ENCODE results near the gene CCDC12. TPM values are rescaled to one million over a fixed set of nuclear protein-coding genes. Genes with fewer than 3 reads are reported as not detected.
A peak's percentile ranks its signal among the peaks of the same experiment; 100 is the strongest.

The CCDC12 gene
- total and polyA plus RNA-seq, 2 of the 13 experiments (the other 11 are each of a cell fraction or from before 2014, with no cell fraction given): 30.1 to 49.5 TPM

GRCh38 chr3:46978985-46979944 is 2.7 kb upstream of the CCDC12 start, which contains the start of gene NBEAL2 (continued):
- TF ChIP-seq SRY (CRISPR knock-in tag; IDR thresholded peaks at IDR 0.05): 0 out of 2 replicates have a peak, but pooled peaks have one; percentile 43

GRCh38 chr3:46978381-46978780 is 1.8 kb upstream of the CCDC12 start:
- FAIRE-seq: no peak
- Histone ChIP-seq H3K79me2 (ENCODE audit: insufficient read depth, low read length) (peaks cover 35% of the 10 kb centered on the region), H3K4me2 (ENCODE audit: low read depth, low read length) (peak overlapping the region; percentile 100), H3K9me3 (ENCODE audit: low read length) (no peaks in the 10 kb centered on the region), H3K27ac (ENCODE audit: extremely low read length, insufficient read depth, low read length) (no peak overlapping the region), H3K4me1 (ENCODE audit: insufficient read depth, low read length) (peaks cover 72% of the 10 kb centered on the region), H3K36me3 (replicated peaks in 1 of 2; ENCODE audit: control insufficient read depth in 1 of 2, insufficient read depth in 2 of 2, low read length in 2 of 2) (no peaks in the 10 kb centered on the region), H3K27me3 (ENCODE audit: control insufficient read depth in 1 of 2, insufficient read depth in 2 of 2, low read length in 2 of 2) (no peaks in the 10 kb centered on the region; a peak in 1 of 5 replicates), H2AFZ (ENCODE audit: low read length) (no peak overlapping the region), H3K9ac (ENCODE audit: insufficient read depth, low read depth, low read length) (peak overlapping the region; percentile 85; the same call in 1 of the 2 replicates), H3K4me3 (replicated peaks in 1 of 3; ENCODE audit: insufficient read depth in 1 of 3, low read depth in 2 of 3, low read length in 3 of 3) (peak overlapping the region in 1 of 3 experiments; percentile 91; a peak in 1 of 6 replicates), H4K20me1 (ENCODE audit: insufficient read depth, low read length) (peaks cover 13% of the 10 kb centered on the region)
- intact Hi-C loops (cut with micrococcal nuclease; ENCODE audit: unreplicated experiment) (loop anchor here (10.0 kb wide), 1 partner anchor 54 kb away; no protein-coding TSS in a partner anchor), in situ Hi-C loops (cut with HindIII; ENCODE audit: extremely low pct_ligation_motif_present, low pct_unique_long_range_greater_than_20kb) (no loop called here)
- BruUV-seq (replicated peaks): no TSS peak
- ATAC-seq: no peak
- TF ChIP-seq KAT8 (CRISPR knock-in tag; IDR thresholded peaks at IDR 0.05) (peak; percentile 4; the same call in 1 of the 2 replicates), ZNF225 (CRISPR knock-in tag; IDR thresholded peaks at IDR 0.05) (no peak), SP140L (CRISPR knock-in tag; IDR thresholded peaks at IDR 0.05; ENCODE audit: borderline replicate concordance) (0 out of 2 replicates have a peak, but pooled peaks have one; percentile 7)
- CTCF ChIA-PET (ENCODE audit: low intra/inter-chr PET ratio, low total read pairs): no interaction called here
- POLR2A ChIA-PET: interaction anchor here (1.4 to 2.0 kb wide), 3 partner anchors 8 to 45 kb away, joined by 5 to 10 read pairs (median 6); no protein-coding TSS in a partner anchor
- 83% methylated on average over 2 of the region's 9 CpGs for WGBS (ENCODE audit: low lambda C conversion rate)
- DNase-seq (ENCODE audit: low spot score): no peak

- POLR2A ChIA-PET: interaction anchor here (2.0 kb wide), 1 partner anchor 9 kb away, joined by 6 read pairs; no protein-coding TSS in a partner anchor
- Histone ChIP-seq H3K4me3 (replicated peaks in 1 of 3; ENCODE audit: insufficient read depth in 1 of 3, low read depth in 2 of 3, low read length in 3 of 3) (peak overlapping the region in 1 of 3 experiments; percentile 91; a peak in 1 of 6 replicates), H3K27me3 (ENCODE audit: control insufficient read depth in 1 of 2, insufficient read depth in 2 of 2, low read length in 2 of 2) (no peaks in the 10 kb centered on the region; a peak in 1 of 5 replicates), H4K20me1 (ENCODE audit: insufficient read depth, low read length) (peaks cover 13% of the 10 kb centered on the region), H3K79me2 (ENCODE audit: insufficient read depth, low read length) (peaks cover 38% of the 10 kb centered on the region), H3K27ac (ENCODE audit: extremely low read length, insufficient read depth, low read length) (no peak overlapping the region), H3K4me2 (ENCODE audit: low read depth, low read length) (peak overlapping the region; percentile 100), H3K36me3 (replicated peaks in 1 of 2; ENCODE audit: control insufficient read depth in 1 of 2, insufficient read depth in 2 of 2, low read length in 2 of 2) (no peaks in the 10 kb centered on the region), H3K4me1 (ENCODE audit: insufficient read depth, low read length) (peaks cover 71% of the 10 kb centered on the region), H3K9ac (ENCODE audit: insufficient read depth, low read depth, low read length) (no peak overlapping the region), H2AFZ (ENCODE audit: low read length) (no peak overlapping the region), H3K9me3 (ENCODE audit: low read length) (no peaks in the 10 kb centered on the region)
- DNase-seq (ENCODE audit: low spot score): no peak
- ATAC-seq: no peak
- TF ChIP-seq CREB1 (IDR thresholded peaks at IDR 0.05) (no peak), CREB1 (CRISPR knock-in tag; IDR thresholded peaks at IDR 0.05) (no peak)
- no peak for FAIRE-seq
- CTCF ChIA-PET (ENCODE audit: low intra/inter-chr PET ratio, low total read pairs): no interaction called here
- no TSS peak for BruUV-seq (replicated peaks)
- WGBS (ENCODE audit: low lambda C conversion rate): 100% methylated on average over 4 of the region's 5 CpGs
- in situ Hi-C loops (cut with HindIII; ENCODE audit: extremely low pct_ligation_motif_present, low pct_unique_long_range_greater_than_20kb) (no loop called here), intact Hi-C loops (cut with micrococcal nuclease; ENCODE audit: unreplicated experiment) (loop anchor here (10.0 kb wide), 1 partner anchor 53 kb away; no protein-coding TSS in a partner anchor)
These were observed 1.3 kb upstream of the CCDC12 start for GRCh38 chr3:46977811-46978195.
